Suprapubic skin (tissue), 4 donors: ENCODE data around the gene SVIL. TPM values are rescaled to one million over a fixed set of nuclear protein-coding genes. Genes with fewer than 3 reads are reported as not detected.
"Not testable (repeated sequence)": the region's sequence is repeated elsewhere in the genome, so short reads cannot be mapped to it uniquely, and the experiment has no call there.

Experiments used
- DNase-seq, 2 donors: peaks; one replicate each; pipeline ENCODE4 v3.0.0-alpha.2; 2019; ENCODE audit warnings: low spot score in 2 of 2
- H3K27ac ChIP-seq: fragments of 200-600 bp; sonication (generic); one replicate; pipeline ENCODE4 v1.5.1; 2019
- H3K27me3 ChIP-seq: fragments of 200-600 bp; sonication (generic); one replicate; pipeline ENCODE4 v1.5.1; 2019
- H3K36me3 ChIP-seq: fragments of 200-600 bp; sonication (generic); one replicate; pipeline ENCODE4 v1.5.1; 2019
- H3K4me1 ChIP-seq: fragments of 200-600 bp; sonication (generic); one replicate; pipeline ENCODE4 v1.5.1; 2019
- H3K4me3 ChIP-seq: fragments of 200-600 bp; sonication (generic); one replicate; pipeline ENCODE4 v1.5.1; 2019; ENCODE audit warnings: mild to moderate bottlenecking
- H3K9me3 ChIP-seq: fragments of 200-600 bp; sonication (generic); one replicate; pipeline ENCODE4 v1.5.1; 2019
- EP300 ChIP-seq: sonication (generic); formaldehyde crosslinking; IDR thresholded peaks from one replicate; pipeline ENCODE4 v1.6.1; 2017; ENCODE audit warnings: antibody characterized with exemption
- POLR2A ChIP-seq, 2 donors: fragments of 450-650 bp; IDR thresholded peaks; one replicate each; pipeline ENCODE4 v1.6.1; 2017; ENCODE audit warnings: antibody characterized with exemption in 2 of 2, mild to moderate bottlenecking in 2 of 2, moderate library complexity in 2 of 2
- POLR2AphosphoS5 ChIP-seq, 3 donors: sonication (generic); formaldehyde crosslinking; IDR thresholded peaks; one replicate each; pipeline ENCODE4 v1.6.1; 2017; ENCODE audit warnings: antibody characterized with exemption in 3 of 3
- WGBS: methylation state at CpG from one replicate; pipeline ENCODE4 v1.1.5; 2018; 5-methylcytosine and 5-hydroxymethylcytosine counted together
- total RNA-seq, 4 donors: library from RNA; depleted of rRNA; stranded (reverse); fragments of >200 nt; gene quantifications; one replicate each; pipeline ENCODE4 v1.1.0, GENCODE V29; 2016
- TF ChIP-seq, protein P1 (sequence below), 2 donors: fragments of 200-600 bp in 1 of 2; fragments of 450-650 bp in 1 of 2; sonication (generic) in 1 of 2; IDR thresholded peaks; one replicate each; pipeline ENCODE4 v1.5.1; 2016 to 2019; ENCODE audit warnings: antibody characterized with exemption in 2 of 2, mild to moderate bottlenecking in 1 of 2, moderate library complexity in 1 of 2

SVIL gene
- total RNA-seq, 4 donors from 2014 or later: 52.9 to 129 (median 72.1) TPM

DNA sequence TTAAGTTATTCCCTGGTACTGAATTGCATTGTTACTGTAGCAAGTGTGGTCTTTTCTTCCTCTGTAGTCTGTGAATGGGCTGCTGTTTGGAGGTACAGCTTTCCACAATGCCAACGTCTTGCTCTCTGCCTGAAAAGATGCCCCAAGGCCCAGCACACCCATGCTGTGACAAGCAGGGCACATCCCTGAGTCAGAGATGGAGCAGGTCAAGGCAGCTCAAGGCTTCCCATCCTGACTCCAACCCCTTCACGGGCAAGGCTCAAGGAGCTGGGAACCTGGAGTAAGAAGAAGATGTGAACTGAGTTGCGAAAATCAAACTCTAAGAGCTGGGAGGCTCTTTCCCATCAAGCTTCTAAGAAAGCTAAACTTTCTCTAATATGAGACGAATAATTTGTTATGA is 27.2 kb downstream of the SVIL start:
- no peaks in the 10 kb centered on the region for H3K27me3 ChIP-seq
- no peaks in the 10 kb centered on the region for H3K9me3 ChIP-seq
- H3K27ac ChIP-seq: no peak overlapping the region
- DNase-seq: peak in 1 of 2 donors; percentile 44
- 46% methylated on average over 4 of the region's 4 CpGs for WGBS
- H3K4me1 ChIP-seq: peaks cover 39% of the 10 kb centered on the region
- H3K36me3 ChIP-seq: no peaks in the 10 kb centered on the region
- H3K4me3 ChIP-seq: no peak overlapping the region
- TF ChIP-seq POLR2AphosphoS5 (IDR thresholded peaks at IDR 0.05) (no peak), EP300 (no peak), POLR2A (IDR thresholded peaks at IDR 0.05) (no peak)
- TF ChIP-seq, protein P1, sequence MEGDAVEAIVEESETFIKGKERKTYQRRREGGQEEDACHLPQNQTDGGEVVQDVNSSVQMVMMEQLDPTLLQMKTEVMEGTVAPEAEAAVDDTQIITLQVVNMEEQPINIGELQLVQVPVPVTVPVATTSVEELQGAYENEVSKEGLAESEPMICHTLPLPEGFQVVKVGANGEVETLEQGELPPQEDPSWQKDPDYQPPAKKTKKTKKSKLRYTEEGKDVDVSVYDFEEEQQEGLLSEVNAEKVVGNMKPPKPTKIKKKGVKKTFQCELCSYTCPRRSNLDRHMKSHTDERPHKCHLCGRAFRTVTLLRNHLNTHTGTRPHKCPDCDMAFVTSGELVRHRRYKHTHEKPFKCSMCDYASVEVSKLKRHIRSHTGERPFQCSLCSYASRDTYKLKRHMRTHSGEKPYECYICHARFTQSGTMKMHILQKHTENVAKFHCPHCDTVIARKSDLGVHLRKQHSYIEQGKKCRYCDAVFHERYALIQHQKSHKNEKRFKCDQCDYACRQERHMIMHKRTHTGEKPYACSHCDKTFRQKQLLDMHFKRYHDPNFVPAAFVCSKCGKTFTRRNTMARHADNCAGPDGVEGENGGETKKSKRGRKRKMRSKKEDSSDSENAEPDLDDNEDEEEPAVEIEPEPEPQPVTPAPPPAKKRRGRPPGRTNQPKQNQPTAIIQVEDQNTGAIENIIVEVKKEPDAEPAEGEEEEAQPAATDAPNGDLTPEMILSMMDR (IDR thresholded peaks at IDR 0.05): no peak

DNA sequence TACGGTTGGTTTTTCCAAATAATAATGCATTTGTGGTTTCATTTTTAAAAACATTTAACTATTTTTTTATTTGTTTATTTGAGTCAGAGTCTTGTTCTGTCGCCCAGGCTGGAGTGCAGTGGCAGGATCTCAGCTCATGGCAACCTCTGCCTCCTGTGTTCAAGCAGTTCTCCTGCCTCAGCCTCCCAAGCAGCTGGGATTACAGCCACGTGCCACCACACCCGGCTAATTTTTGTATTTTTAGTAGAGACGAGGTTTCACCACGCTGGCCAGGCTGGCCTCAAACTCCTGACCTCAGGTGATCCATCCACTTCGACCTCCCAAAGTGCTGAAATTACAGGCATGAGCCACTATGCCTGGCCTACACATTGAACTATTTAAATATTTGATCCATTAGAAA is 28.1 kb downstream of the SVIL start:
- not testable (repeated sequence) for H3K36me3 ChIP-seq, H3K9me3 ChIP-seq, H3K27ac ChIP-seq, H3K27me3 ChIP-seq, H3K4me3 ChIP-seq
- peaks cover 31% of the 10 kb centered on the region for H3K4me1 ChIP-seq
- DNase-seq: peak; percentile 4 to 23
- WGBS: 39% methylated on average over 7 of the region's 7 CpGs

DNA sequence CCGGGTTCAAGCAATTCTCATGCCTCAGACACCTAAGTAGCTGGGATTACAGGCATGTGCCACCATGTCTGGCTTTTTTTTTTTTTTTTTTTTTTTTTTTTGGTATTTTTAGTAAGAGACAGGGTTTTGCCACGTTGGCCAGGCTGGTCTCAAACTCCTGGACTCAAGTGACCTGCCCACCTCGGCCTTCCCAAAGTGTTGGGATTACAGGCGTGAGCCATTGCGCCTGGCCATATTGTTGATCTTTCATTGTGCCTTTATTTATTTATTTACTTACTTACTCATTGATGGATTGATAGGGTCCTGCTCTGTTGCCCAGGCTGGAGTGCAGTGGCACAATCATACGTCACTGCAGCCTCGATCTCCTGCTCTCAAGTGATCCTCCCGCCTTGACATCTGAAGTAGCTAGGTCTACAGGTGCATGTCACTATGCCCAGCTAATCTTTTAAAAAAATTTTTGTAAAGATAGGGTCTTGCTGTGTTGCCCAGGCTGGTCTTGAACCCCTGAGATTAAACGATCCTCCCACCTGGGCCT is 30.4 kb downstream of the SVIL start:
- Histone ChIP-seq H3K4me1 (peaks cover 40% of the 10 kb centered on the region), H3K36me3 (no peaks in the 10 kb centered on the region), H3K4me3 (no peak overlapping the region), H3K9me3 (no peaks in the 10 kb centered on the region), H3K27ac (no peak overlapping the region), H3K27me3 (no peaks in the 10 kb centered on the region)
- 79% methylated on average over 9 of the region's 9 CpGs for WGBS
- TF ChIP-seq EP300 (no peak), POLR2AphosphoS5 (IDR thresholded peaks at IDR 0.05) (no peak)
- TF ChIP-seq, protein P1 (IDR thresholded peaks at IDR 0.05): no peak
- DNase-seq: peak in 1 of 2 donors; percentile 34

DNA sequence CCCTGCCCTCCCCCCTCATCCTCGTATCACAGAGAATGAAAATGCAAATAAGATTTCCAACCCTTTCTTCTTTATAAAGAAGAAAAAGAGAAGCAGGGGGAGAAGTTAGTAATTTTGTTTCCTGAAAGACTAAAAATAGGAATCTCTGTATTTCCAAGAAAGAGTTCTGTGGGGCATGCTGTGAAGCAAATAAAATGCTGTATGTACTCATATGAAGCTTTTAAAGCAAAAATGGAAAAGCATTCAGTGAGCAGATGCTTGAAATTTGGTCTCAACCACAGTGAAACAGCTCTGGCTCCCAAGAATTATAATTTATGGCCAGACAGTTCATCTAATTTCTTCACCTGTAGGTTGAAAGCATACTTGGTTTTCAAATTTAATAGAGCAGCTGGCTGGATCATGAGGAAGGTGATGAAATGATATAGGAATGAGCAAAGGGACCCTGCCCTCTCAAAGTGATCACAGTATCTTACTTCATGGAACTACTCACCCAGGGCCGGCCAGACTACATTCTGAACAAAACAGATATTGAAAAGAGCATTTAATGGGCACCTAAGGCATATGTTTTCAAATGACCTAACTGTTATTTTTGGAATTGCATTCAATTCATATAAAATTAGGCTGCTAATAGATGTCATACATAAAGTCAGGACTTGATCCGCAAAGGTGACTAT is 31.4 kb downstream of the SVIL start:
- Histone ChIP-seq H3K36me3 (no peaks in the 10 kb centered on the region), H3K27ac (no peak overlapping the region), H3K27me3 (no peaks in the 10 kb centered on the region), H3K9me3 (no peaks in the 10 kb centered on the region), H3K4me1 (peaks cover 46% of the 10 kb centered on the region), H3K4me3 (no peak overlapping the region)
- DNase-seq: peak in 1 of 2 donors; percentile 29
- WGBS: 54% methylated on average over 3 of the region's 3 CpGs
- TF ChIP-seq, protein P1 (IDR thresholded peaks at IDR 0.05): no peak
- no peak for TF ChIP-seq POLR2AphosphoS5 (IDR thresholded peaks at IDR 0.05)
- TF ChIP-seq EP300: no peak
- TF ChIP-seq POLR2A (IDR thresholded peaks at IDR 0.05): no peak

DNA sequence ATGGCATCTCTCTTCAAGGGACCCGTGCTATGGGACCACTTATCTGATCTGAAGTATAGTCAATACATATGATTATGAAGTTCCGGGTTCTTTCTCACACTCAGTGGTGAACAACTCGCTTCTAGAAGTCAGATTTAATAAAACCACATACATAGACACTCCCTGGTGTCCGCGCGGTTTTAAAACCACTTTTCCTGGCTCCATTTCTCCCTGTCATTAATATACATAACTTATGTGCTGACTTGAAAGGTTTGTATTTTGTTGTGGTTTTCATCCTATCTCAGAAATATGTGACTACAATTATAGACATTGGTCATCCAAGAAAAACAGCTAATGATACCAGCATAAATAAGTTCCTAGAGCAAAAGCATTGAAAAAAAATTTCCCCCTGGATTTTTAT is 34.0 kb downstream of the SVIL start:
- no peak for DNase-seq
- Histone ChIP-seq H3K9me3 (no peaks in the 10 kb centered on the region), H3K36me3 (peaks cover 3% of the 10 kb centered on the region), H3K27ac (peak overlapping the region; percentile 34), H3K4me1 (peaks cover 38% of the 10 kb centered on the region), H3K4me3 (no peak overlapping the region), H3K27me3 (no peaks in the 10 kb centered on the region)
- 68% methylated on average over 6 of the region's 6 CpGs for WGBS
- no peak for TF ChIP-seq EP300
- TF ChIP-seq POLR2AphosphoS5 (IDR thresholded peaks at IDR 0.05): no peak
- TF ChIP-seq POLR2A (IDR thresholded peaks at IDR 0.05): no peak
- TF ChIP-seq, protein P1 (IDR thresholded peaks at IDR 0.05): no peak
